ENCODE measurements around the gene LARP6.
"Not testable (repeated sequence)": the region's sequence is repeated elsewhere in the genome, so short reads cannot be mapped to it uniquely, and the experiment has no call there.

The LARP6 gene

DNA sequence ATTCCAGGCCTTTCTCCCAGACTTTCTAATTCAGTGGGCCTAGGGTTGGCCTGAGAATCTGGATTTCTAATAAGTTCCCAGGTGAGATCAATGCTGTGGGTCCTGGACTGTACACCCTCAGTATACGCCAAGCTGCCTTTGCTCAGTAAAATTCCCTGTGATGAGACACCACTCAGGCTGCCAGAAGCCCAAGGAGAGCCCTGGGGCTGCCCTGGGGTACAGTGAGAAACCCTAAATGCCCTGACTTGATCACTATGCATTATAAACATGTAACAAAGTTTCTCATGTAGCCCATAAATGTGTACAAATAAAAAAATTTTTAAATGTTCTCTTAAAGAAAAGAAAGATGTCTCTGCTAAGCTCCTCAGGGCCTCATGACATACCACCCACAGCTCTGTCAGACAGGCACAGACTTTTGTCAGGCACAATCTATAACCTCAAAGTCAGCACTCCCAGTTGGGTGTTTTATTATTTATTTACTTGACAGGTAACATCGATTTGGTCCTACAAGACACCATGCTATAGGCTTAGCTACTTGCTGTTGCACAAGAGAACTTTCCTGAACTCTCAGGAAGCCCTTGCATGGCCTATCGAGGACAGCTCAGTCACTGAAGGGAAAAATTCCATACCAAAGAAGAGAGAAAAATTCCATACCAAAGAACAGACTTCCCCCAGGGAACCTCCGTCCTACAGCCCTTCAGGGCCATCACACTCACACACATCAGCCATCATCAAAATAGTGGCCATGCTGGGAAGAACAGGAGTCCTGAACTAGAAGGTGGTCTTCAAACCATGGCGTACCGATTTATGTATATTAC, 22.7 kb downstream of the LARP6 start:
- no peak for DNase-seq (ENCODE audit: low read depth in 1 of 2, low spot score in 1 of 2)

DNA sequence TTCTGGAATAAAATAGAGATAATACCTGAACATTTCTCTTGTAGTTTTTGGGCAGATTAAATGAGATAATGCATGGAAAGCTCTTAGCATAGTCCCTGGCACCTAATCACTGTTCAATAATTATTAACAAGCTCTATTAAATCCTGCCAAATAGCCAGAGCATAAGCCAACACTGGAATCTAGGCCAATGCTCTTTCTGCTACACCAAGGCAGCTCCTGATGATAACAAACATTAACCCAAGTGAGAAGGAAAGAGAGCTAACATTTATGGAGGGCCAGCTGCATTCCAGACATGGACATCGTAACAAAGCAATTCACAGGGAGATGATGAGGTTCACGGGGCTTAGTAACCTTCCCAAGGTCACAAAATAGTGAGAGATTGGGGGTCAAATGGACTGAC, 23.3 kb downstream of the LARP6 start:
- no peak for DNase-seq (ENCODE audit: low read depth in 1 of 2, low spot score in 1 of 2)

DNA sequence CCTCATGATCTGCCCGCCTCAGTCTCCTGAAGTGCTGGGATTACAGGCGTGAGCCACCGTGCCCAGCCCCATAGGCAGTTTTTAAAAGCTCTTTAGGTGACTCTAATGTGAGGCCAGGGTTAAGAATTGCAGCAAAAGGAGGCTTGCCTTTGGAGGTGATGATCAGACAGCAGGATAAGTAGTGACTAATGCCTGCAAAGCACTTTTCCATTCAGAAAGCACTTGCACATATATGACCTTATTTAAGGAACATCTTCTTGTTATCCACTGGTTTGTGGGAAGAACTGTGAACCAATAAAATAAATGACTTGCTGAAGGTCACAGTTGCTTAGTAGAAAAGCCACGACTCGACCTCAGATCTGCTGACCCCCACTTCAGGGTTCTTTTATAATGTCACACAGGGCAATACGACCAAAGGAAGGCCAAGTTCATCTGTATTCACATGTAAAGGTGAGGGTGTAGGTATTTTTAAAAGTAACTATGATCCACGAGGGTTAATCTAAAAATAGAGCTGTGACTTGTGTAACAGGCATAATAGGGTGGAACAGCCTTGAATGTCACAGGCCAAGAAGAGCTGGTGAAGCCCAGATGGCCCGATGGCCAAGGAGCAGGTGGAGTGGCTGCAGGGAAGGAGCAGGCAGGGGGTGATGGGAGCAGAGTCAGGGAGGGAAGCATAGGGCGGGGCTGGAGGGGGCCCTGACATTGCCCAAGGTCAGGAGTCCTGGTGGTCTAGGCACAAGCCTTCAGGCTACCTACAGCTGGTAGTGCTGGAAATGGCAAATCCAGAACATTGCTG, 24.4 kb downstream of the LARP6 start:
- no peak for DNase-seq (ENCODE audit: low read depth in 1 of 2, low spot score in 1 of 2)

DNA sequence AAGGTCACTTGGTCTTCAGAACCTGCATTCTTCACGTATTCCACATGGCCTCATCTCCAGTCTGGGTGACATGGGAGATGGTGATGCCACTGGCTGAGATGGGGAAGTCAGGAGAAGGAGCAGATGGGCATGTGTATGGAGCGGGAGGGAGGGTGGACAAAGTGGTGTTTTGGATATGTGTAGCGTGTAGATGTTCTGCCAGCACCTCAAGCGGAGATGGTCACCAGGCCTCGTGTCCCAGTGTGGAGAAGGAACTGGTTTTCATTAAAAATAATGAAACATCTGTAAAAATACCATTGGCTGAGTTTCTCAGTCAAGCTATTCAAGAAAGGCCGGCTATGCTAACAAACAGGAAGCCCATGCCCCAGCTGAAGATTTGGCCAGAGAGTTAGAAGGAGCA, 26.2 kb downstream of the LARP6 start:
- DNase-seq (ENCODE audit: low read depth in 1 of 2, low spot score in 1 of 2) = no peak

DNA sequence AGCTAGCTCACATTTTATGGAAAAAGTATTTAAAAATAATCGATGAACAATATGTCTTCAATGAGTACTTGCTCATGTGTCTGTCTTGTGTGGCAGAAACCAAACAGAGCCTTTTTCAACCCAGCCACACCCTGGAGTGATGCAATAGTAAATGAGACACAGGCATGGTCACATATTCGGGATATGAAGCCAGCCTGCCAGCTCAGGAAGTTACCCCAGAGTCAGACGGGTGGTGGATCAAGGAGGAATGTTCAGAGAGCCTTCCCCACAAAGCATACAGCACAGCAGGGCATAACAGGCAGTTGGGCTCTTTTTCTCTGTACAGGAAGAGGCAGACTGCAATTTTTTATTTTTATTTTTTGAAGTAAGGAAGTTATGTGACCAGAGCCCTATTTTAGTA, 27.3 kb downstream of the LARP6 start:
- no peak for DNase-seq (ENCODE audit: low read depth in 1 of 2, low spot score in 1 of 2)

DNA sequence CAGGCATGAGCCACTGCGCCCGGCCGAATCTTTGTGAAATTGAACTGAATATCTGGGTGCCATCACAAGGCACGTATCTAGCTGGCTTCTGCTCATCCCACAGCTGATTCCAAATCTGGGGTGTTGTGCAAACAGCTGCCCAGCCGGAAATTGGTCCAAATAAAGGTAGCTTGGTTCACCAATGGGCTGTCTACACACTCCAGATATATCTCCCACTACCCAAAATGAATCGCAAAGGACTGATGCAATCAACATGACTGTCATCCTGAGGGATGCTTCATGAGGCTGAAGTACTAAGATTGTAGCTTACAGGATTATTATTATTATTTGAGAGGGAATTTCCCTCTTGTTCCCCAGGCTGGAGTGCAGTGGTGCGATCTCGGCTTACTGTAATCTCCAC, 28.1 kb downstream of the LARP6 start:
- no peak for DNase-seq (ENCODE audit: low read depth in 1 of 2, low spot score in 1 of 2)

DNA sequence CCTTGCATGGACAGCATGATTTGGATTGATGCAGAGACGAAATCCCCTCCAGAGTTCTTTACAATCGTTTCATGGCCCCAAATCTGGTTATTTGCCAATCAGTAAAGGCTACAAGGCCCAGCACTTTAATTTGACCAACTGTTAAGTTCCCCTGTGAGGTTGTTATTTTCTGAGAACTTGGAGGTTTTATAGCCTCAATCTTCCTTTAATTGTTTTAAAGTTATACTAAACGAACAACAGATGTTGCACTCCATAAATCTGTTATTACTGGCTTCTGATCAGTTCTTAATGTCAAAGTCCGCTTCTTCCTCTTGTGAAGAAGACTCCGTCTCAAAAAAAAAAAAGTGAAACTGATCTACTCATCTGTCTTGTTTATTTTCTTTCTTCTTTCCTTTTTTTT, 30.8 kb downstream of the LARP6 start:
- DNase-seq (ENCODE audit: low read depth in 1 of 2, low spot score in 1 of 2) = no peak

DNA sequence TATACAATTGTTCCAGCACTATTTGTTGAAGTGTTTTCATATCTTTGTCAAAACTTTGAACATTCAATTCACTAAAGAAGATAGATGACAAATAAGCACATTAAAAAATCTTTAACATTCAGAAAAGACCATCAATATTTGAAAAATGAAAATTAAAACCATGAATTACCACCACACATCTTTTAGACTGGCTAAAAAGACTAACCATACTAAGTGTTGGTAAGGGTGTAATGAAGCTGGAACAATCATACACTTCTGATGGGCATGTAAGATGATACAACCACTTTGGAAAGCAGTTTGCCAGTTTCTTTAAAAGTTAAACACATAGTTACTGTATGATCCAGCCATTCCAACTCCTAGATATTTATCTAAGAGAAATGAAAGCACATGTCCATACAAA, 33.7 kb downstream of the LARP6 start:
- no peak for DNase-seq (ENCODE audit: low read depth in 1 of 2, low spot score in 1 of 2)

DNA sequence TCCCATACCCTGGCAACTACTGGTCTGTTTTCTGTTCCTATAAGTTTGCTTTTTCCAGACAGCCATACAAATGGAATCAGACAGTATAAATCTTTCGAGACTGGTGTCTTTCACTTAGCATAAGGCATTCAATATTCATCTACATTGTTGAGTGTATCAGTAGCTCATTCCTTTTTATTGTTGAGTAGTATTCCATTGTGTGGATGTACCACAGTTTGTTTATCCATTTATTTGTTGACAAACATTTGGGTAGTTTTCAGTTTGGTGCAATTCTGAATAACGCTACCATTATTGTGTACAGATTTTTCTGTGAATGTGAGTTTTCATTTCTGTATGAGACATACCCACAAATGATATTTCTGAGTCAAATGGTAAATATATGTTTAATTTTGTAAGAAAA, 35.4 kb downstream of the LARP6 start:
- DNase-seq (ENCODE audit: low read depth in 1 of 2, low spot score in 1 of 2) = no peak

DNA sequence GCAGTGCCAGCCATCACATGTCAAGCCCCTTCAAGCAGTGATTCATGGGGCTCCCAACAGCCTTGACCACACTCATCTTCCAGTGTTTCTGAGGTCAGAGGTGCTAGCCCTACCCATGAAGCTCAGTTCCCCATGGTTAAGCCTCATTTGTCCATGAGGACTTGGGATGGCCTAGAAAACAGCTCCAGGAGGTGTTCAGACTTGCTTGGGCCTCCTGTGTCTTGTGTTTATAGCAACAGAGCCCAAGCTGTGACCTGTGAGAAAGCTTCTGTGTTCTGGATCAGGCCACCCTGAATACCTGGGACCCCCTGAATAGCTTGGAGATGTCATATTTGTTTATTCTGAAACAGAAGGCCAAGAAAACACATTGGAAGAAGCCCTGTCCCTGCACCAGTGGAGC, 36.7 kb downstream of the LARP6 start:
- no peak for DNase-seq (ENCODE audit: low read depth in 1 of 2, low spot score in 1 of 2)

DNA sequence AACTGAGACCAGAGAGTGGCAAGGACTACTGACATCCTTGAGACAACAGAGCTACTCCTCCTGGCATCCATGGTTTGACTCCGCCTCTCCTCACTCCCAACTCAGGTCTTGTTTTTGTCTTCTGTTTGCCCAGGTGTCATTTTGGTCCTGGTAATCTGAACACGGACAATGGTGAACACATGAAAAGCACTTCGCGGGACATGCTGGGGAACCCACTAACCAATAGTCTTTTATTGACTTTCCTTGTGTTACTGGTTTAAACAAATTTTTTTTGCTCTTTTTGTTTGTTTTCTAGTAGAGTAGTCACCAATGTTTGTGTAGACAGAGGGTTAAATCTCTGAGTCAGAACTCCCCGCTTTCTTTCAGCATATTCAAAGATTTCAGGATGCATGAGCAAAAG, 38.4 kb downstream of the LARP6 start:
- DNase-seq (ENCODE audit: low read depth in 1 of 2, low spot score in 1 of 2) = no peak

DNA sequence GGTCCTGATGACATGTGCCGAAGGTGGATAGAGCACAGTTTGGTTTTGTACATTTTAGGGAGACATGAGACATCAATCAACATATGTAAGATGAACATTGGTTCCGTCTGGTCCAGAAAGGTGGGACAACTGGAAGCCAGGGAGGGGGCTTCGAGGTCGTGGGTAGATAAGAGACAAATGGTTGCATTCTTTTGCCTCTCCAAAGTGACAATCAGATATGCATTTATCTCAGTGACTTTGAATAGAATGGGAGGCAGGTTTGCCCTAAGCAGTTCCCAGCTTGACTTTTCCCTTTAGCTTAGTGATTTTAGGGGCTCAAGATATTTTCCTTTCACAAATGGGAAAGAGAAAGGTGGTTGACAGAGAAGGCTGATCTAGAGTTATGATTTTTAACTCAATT, 38.9 kb downstream of the LARP6 start:
- not testable (repeated sequence) for DNase-seq (ENCODE audit: low read depth in 1 of 2, low spot score in 1 of 2)

DNA sequence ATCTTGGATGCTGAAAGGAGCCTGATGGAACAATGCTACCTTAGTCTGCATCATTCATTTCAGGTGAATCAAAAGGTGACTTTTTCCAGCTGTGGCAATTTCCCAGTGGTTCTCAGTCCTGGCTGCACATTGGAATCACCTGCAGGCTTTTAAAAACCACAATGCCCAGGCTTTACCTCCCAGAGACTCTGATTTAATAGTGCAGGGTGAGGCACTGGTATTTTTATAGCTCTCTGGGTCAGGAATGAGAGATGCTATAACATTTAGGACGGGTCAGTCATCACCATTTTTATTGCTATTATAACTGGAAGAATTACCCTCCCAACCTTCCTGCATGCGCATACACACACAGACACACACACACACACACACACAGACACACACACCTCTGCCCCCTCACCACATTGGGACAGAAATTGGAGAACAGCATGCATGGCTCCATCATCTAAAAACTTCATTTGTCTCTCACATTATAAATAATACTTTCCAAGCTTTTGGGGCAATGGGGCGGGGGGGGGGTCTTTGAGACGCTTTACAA, 41.1 kb downstream of the LARP6 start:
- no peak for DNase-seq (ENCODE audit: low read depth in 1 of 2, low spot score in 1 of 2)

DNA sequence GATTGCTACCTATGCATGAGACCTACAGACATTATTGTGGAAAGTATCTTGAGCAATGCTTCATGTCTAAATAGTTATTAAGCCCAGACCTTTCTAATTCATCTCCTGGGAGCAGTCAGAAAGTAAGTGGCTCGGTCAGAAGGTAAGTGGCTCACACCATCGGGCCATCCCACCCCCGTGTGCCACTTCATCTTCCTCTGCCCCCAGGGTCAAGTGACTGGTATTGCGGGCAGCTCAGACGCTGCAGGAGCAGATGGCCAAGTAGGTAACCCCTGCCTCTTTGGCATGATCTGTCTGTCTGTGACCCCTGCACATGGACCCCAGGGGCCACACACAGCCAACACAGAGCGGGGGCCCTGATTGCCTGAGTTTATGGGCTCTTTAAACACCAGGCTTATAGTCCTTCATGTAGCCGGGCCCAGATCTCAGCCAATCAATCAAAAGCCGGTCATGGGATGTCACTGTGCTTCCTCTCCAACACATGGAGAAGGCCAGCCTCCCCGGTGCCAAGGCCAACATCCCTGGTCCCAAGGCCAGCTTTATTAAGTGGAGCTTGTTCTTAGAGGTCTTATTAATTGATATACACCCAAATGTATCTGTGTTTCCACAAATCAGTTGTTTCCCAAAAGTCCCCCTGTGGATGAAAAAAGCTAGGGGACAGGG, 42.9 kb downstream of the LARP6 start:
- no peak for DNase-seq (ENCODE audit: low read depth in 1 of 2, low spot score in 1 of 2)

DNA sequence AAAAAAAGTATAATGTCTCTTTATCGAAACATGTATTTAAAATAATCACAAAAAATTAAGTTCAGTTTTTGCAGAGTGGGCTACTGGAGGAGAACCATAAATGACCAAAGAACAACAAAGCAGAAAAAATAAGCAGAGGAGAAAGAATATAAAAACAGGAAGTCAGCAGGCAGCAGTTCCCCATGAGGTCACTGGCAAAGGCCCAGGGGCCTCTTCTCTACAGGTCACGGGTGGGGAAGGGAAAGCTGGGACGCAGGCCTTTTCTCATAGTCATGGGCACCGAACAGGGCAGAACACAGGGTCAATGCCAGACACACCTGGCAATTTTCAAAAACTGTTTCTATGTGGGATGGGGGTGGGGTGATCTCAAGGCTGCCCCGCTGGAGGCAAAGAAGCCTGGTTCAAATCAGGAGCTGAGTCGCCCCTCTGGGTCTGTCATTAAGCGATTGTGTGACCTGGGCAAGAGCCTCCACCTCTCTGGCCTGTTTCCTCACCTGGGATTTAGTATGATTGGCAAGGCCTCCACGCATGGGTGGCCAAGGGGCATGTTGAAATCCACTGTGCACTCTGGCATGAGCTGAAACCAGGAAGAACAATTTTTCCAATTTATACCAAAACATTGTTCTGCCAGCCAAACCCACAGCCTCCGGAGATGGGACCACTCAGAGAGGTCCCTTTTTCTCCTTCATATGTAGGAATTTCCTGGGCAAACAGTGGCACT, 46.8 kb downstream of the LARP6 start:
- no peak for DNase-seq (ENCODE audit: low read depth in 1 of 2, low spot score in 1 of 2)

DNA sequence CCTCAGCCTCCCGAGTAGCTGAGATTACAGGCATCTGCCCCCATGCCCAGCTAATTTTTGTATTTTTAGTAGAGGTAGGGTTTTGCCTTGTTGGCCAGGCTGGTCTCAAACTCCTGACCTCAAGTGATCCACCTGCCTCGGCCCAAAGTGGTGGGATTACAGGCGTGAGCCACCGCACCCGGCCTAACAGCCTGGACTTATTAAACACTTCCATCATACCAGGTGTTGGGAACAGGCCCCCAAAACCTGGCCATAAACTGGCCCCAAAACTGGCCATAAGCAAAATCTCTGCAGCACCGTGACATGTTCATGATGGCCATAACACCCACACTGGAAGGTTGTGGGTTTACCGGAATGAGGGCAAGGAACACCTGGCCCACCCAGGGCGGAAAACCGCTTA, 49.6 kb downstream of the LARP6 start:
- not testable (repeated sequence) for DNase-seq (ENCODE audit: low read depth in 1 of 2, low spot score in 1 of 2)

DNA sequence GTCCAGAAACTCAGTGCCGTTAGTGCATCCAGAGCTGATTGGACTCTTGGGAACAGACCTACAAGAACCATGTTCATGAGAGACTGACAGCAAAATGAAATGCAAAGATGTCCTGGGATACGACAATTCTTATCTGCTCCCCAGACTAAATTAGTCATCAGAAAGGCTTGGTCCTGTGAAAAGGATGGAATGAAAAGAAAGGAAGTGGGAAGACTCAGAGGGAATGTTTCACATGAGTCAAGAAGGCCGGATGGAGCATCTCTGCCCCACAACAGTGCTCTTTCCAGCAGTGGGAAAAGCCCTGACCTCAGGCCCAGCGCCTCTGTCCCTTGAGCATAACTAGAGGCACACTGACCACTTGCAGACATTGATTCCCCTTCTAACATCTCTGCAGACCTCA, 51.3 kb downstream of the LARP6 start:
- no peak for DNase-seq (ENCODE audit: low read depth in 1 of 2, low spot score in 1 of 2)

DNA sequence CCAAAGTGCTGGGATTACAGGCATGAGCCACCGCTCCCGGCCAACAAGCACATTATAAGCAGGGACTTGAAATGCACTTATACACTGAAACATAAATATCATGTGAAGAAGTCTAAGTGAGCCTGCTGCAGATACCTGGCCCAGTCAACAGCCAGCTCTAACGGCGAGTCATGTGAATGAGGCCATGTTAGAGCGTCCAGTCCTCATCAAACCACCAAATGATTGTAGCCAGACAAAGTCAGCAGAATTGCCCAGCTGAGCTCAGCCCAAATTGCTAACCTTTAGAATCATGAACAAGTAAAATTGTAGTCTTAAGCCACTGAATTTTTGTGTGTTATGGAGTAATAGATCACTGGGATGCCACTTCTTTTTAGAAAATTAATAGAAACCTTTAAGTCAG, 52.8 kb downstream of the LARP6 start:
- no peak for DNase-seq (ENCODE audit: low read depth in 1 of 2, low spot score in 1 of 2)

DNA sequence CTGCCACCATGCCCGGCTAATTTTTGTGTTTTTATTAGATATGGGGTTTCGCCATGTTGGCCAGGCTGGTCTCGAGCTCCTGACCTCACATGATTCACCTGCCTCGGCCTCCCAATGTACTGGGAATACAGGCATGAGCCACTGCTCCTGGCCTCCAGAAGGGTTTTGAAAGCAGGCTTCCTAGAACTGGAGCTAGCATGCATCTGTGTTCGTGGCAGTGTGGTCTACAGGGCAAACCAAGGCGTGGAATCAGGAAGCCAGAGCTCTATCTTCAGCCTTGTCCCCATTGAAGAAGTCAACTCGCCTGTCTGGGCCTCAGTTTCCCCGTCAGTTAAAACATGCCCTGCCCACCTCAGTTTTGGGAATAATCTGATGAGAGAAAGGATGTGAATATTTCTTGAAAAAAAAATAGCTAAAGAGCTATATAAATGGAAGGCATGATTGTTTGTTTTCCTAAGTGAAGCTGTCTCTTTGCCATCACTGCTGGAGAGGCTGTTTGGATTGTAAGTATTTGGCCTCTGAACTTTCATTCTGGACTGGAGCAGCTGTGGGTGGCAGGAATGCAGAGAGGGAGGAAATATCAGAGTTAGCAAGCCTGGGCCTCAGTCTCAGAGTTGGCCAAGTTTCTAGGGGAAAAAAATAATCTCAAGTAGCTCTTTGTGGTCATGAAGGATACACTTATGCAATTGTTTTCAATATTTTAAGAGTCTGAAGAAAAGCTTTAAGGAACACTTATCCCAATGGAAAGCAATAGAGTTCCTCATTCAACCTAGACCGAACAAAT, 54.1 kb downstream of the LARP6 start:
- no peak for DNase-seq (ENCODE audit: low read depth in 1 of 2, low spot score in 1 of 2)

DNA sequence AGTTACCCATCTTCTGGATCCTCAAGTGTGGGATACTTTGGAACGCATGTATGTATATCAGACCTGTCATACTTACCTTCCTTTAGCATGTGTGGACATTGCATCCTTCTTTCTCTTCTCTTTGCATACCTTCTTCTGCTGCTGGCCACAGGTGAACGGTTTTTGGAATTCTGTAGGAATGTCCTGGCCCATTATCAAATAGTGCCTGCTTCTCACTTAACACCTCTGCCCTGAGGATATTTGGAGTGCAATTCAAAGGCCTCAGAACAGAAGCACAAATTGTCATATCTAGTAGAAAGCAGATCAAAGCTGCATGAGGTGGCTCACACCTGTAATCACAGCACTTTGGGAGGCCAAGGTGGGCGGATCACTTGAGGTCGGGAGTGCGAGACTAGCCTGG, 56.5 kb downstream of the LARP6 start:
- DNase-seq (ENCODE audit: low read depth in 1 of 2, low spot score in 1 of 2) = no peak

Data from activated T-helper 1 cell treated with anti-CD3 and anti-CD28 coated beads, Interleukin-2, amount 50 U/mL, for 16 hours (primary cell).